ENCODE data around the gene C1orf210.

GRCh38 chr1:43232482-43232881 lies 52.9 kb downstream of the C1orf210 start:
- TF ChIP-seq OSR1 (CRISPR knock-in tag; IDR thresholded peaks at IDR 0.05) (no peak), POU6F1 (CRISPR knock-in tag; IDR thresholded peaks at IDR 0.05; ENCODE audit: borderline replicate concordance, low read depth) (no peak), RARB (CRISPR knock-in tag; IDR thresholded peaks at IDR 0.05) (no peak), ZNF70 (CRISPR knock-in tag; IDR thresholded peaks at IDR 0.05) (no peak), PATZ1 (CRISPR knock-in tag; IDR thresholded peaks at IDR 0.05; ENCODE audit: borderline replicate concordance) (no peak), ZFP30 (CRISPR knock-in tag; IDR thresholded peaks at IDR 0.05) (no peak), GLIS3 (CRISPR knock-in tag; IDR thresholded peaks at IDR 0.05) (no peak), ZNF565 (CRISPR knock-in tag; conservative IDR thresholded peaks at IDR 0.05; ENCODE audit: low read depth) (no peak)
